ENCODE results near the gene FRMPD4.

Gene FRMPD4

DNA sequence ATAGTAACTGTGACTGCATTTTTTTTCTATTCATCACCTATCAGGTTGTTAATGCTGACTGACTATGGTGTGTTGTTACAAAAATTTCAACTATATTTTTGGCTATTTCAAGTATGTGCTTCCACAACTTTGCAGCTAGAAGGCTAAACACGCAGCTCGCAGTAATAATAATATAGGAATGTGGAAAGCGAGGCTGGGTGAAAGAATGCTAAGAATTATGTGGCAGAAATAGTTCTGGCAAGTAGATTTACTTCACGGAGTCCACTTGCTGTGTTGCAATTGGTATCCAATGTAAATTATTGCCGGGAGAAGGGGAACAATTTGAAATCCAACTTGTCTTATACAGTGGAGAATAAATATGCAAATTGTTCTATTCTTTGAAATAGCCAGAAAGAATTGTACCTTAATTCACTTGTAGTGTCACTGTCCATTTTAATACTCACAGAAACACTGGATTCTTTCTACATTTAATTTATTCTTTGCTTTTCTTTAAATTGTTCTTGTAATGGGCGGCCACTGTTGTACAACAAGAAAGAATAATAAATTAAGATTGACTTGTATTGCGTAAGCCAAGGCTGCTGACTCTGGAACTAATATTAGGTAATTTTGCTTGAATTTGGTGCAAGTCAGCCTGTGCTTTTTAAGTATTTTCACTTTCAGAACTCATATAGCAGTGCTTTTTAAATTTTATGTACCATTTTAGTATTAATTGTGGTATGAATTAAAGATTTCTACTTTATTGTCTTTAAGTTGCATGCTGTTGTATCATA is 154.9 kb downstream of the FRMPD4 start:
- no peak for DNase-seq
- intact Hi-C loops (cut with DNase I): no loop called here

- no peak for DNase-seq
- intact Hi-C loops (cut with DNase I): no loop called here
These were observed 159.1 kb downstream of the FRMPD4 start for GRCh38 chrX:12297353-12297752.

GRCh38 chrX:12301288-12301687 is 163.0 kb downstream of the FRMPD4 start:
- DNase-seq: no peak
- intact Hi-C loops (cut with DNase I): no loop called here

GRCh38 chrX:12304261-12304660 is 166.0 kb downstream of the FRMPD4 start:
- DNase-seq: no peak
- intact Hi-C loops (cut with DNase I): no loop called here

DNA sequence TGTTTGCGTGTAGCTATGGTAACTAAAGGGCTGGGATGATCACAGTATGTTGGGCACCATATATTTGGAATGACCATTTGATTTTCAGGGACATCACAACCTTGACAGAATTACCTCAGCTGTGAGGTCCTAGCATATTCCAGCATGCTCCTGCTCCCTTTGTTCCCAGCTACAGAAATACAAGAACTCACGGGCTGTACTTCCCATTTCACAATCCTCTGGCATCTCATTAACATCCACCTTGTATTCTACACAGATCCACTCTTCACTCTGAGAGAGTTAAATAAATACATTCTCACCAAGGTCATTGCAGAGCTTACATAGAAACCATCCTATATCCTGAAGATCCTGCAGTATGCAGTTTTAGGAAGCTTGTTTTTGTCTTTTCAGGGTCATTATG is 169.7 kb downstream of the FRMPD4 start:
- no peak for DNase-seq
- intact Hi-C loops (cut with DNase I): no loop called here

DNA sequence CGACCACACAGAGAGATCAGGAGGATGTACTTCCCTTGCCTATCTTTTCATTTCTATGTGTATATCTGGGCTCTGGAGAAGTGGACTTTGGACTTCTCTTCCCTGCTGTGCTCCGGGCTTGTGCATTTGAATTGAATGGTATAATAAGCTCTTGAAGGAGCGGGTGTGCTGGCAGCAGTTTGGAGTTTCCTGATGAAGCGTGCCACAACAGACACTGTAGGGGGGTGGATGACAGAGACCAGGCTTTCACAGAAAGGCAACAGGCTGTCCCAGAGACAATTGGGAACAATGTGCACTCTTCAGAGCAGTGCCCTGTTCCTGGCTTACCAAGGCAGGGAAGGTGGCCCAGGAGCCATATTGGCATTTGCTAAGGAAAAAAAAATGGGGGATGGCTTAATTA is 170.1 kb downstream of the FRMPD4 start:
- peak in 6 of 10 donors; percentile 4 to 86 (median 36) for DNase-seq
- intact Hi-C loops (cut with DNase I): no loop called here

DNA sequence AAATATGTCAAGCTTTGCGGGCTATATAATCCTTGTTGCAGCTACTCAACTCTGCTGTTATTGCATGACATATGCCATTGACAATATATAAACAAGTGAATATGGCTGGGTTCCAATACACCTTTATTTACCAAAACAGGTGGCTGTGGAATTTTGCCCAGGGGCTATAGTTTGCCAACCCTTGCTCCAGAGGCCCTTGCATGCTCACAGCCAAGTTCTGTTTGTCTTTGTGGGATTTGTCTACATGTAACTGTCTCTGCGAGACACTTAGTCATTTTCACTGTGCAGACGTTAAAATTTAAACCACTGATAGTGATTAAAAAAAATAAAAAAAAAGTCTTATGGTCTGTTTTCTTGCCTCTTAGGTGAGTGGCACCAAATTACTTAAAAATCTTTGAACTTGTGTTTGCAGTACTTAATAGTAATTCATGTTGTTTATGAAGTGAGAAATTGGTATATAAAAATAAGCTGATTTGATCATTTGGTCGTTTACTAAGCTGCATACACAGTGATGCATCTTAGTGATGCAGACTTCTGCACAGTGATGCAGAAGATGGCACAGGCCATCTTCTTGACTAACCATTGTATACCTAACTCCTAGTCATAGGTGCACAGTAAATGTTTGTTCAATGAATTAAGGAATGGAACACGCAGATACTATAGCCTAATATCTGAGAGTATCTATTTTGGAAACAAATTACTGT is 170.9 kb downstream of the FRMPD4 start:
- no peak for DNase-seq
- intact Hi-C loops (cut with DNase I): no loop called here

- intact Hi-C loops (cut with DNase I): no loop called here
These were observed 171.4 kb downstream of the FRMPD4 start for GRCh38 chrX:12309744-12310076.

GRCh38 chrX:12314651-12315050 is 176.4 kb downstream of the FRMPD4 start:
- intact Hi-C loops (cut with DNase I): no loop called here
- DNase-seq: no peak

More at GRCh38 chrX:12309744-12310076, 171.4 kb downstream of the FRMPD4 start:
- no peak for DNase-seq

DNA sequence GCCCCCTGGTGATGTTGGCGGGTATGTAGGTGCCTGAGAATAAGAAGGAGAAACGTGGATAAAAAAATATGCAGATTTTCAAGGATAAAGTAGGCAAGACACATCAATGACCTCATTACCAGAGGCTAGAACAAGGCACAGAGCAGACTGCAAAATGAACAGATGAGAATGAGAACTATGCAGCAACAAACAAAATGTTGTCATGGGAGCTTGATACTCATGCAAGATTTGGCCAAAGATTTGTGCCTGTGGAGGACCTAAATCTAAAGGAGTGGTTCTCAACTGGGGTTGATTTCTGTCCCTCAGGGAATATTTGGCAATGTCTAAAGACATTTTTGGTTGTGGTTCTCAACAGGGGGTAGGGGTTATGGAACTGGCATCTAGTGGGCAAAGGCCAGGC is 177.3 kb downstream of the FRMPD4 start:
- no peak for DNase-seq
- intact Hi-C loops (cut with DNase I): no loop called here

DNA sequence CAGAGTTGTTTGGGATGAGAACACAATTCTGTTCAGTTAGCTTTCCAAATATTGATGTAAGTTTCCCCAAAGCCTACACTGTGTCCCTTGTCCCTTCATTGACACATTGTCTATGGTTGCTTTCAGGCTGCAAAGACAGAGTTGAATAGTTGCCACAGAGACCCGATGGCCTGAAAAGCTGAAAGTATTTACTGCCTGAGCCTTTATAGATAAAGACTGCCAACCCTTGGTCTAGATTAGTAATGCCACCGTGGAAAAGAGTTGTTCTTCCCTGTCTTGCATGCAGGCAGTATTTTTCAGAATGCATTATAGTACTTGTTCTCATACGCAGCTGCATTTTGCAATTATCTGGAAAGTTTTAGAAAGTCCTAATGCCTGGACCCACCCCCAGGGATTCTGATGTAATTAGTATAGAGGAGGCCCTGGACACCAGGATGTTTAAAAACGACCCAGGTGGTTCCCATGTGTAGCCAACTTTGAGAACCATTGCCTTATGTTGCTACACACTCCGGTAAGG is 180.8 kb downstream of the FRMPD4 start:
- DNase-seq: no peak
- intact Hi-C loops (cut with DNase I): no loop called here

DNA sequence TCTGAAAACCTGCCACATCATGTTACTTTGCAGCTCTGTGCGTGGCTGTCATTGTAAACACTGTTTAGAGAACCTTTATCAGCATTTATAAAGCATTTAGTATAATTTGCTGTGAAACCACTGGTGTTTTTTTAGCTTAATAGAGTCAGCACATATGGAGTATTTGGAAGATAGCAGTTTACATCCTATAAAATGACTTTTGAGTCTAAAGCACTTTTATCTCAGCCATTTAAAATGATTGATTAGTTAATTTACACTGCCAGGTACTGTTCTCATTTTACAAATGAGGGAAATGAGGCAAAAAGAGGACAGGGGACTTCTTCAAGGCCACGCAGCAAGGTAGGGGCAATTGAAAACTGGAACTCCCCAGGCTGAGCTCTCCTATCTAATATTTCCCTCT is 181.7 kb downstream of the FRMPD4 start:
- intact Hi-C loops (cut with DNase I): no loop called here
- no peak for DNase-seq

GRCh38 chrX:12322031-12322430 is 183.8 kb downstream of the FRMPD4 start:
- intact Hi-C loops (cut with DNase I): no loop called here

GRCh38 chrX:12325171-12325570 is 186.9 kb downstream of the FRMPD4 start:
- DNase-seq: no peak

More at GRCh38 chrX:12322031-12322430, 183.8 kb downstream of the FRMPD4 start:
- DNase-seq: no peak

GRCh38 chrX:12327836-12328235 is 189.6 kb downstream of the FRMPD4 start:
- intact Hi-C loops (cut with DNase I): no loop called here
- DNase-seq: no peak

More at GRCh38 chrX:12325171-12325570, 186.9 kb downstream of the FRMPD4 start:
- intact Hi-C loops (cut with DNase I): no loop called here

DNA sequence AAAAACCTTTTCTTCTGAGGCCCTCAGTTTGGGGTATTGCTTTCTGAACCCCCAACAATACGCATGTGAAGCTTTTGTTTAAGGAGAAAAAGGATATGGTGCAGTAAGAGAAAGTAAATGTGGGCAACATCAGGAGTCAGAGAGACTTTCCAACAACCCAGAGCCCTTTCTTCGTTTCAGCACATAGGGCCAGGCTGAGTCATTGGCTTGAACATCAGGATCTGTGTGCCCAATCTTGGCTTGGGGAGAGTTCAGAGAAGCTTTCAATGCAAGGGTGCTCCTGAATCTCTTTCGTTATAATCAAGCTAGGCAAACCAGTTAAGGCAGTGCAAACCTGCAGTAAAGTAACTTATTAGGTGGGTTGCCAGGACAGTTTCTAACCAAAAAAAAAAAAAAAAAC is 191.2 kb downstream of the FRMPD4 start:
- intact Hi-C loops (cut with DNase I): no loop called here
- DNase-seq: no peak

GRCh38 chrX:12330841-12331240 is 192.6 kb downstream of the FRMPD4 start:
- intact Hi-C loops (cut with DNase I): no loop called here

GRCh38 chrX:12332786-12333347 is 194.6 kb downstream of the FRMPD4 start:
- intact Hi-C loops (cut with DNase I): no loop called here
- no peak for DNase-seq

More at GRCh38 chrX:12330841-12331240, 192.6 kb downstream of the FRMPD4 start:
- DNase-seq: no peak

GRCh38 chrX:12339921-12340320 is 201.6 kb downstream of the FRMPD4 start:
- no peak for DNase-seq
- intact Hi-C loops (cut with DNase I): no loop called here

- no peak for DNase-seq
- intact Hi-C loops (cut with DNase I): no loop called here
These were observed 206.7 kb downstream of the FRMPD4 start for GRCh38 chrX:12344954-12345353.

DNA sequence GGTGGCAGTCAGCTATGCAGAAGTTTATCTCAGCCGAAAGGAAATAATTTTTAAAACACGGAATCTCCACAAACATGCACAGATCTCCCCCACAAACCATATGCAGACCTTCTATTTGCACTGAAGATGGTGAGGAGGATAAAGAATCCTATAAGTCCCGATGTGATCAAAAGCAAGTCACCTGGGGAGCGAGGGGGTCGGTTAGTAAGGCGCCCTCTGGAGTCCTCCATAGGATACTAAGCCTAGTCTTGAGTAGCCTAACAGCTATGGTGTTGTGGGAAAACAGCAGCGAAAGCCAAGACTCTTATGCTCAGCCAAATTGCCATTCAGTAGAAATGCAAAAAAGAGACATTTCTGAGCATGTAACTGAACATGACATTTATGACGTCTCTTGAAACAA is 210.9 kb downstream of the FRMPD4 start:
- no peak for DNase-seq
- intact Hi-C loops (cut with DNase I): no loop called here

- intact Hi-C loops (cut with DNase I): no loop called here
- DNase-seq: no peak
These were observed 214.6 kb downstream of the FRMPD4 start for GRCh38 chrX:12352922-12353321.
